Epithelial cell of proximal tubule (primary cell): ENCODE data around the gene ZNF214. TPM values are rescaled to one million over a fixed set of nuclear protein-coding genes. Genes with fewer than 3 reads are reported as not detected.
"Not testable (repeated sequence)": the region's sequence is repeated elsewhere in the genome, so short reads cannot be mapped to it uniquely, and the experiment has no call there.

Source experiments
- DNase-seq: peaks from one replicate; pipeline ENCODE4 v3.0.0-alpha.2; 2011; ENCODE audit warnings: low read depth
- H3K4me3 ChIP-seq: 2 replicates; pipeline ENCODE4 v1.5.1; 2011; ENCODE audit warnings: low read depth, mild to moderate bottlenecking, low read length
- CTCF ChIP-seq: conservative IDR thresholded peaks from 2 replicates; pipeline ENCODE4 v1.5.1; 2012; ENCODE audit warnings: low read depth, mild to moderate bottlenecking, low read length
- total RNA-seq: library from RNA; depleted of rRNA; stranded (reverse); fragments of >200 nt; gene quantifications from 2 replicates; pipeline ENCODE4 v1.2.3, GENCODE V29; 2015

The ZNF214 gene
- total RNA-seq, 1 donor from 2014 or later = 1.5 TPM

- no peak for DNase-seq
- TF ChIP-seq CTCF = no peak
These were observed 57.5 kb downstream of the ZNF214 start for GRCh38 chr11:6962673-6963072.

DNA sequence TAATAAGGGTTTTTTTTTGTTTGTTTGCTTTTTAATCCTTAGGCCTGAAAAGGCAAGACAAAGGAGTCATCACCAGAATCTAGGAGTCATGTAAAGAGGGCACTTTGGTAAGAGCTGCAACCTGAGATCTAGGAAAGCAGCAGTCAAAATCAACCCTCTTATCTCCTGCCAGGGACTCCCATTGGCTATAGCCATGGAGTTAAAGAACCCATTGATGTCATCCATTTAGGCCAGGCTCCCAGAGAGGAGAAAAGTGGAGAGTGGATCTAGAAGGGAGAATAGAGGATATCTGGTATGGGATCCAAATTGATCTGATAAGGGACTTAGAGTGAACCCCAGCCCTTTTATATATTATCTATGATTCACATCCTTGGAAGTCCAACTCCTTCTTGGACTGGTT is 58.0 kb downstream of the ZNF214 start:
- TF ChIP-seq CTCF = no peak
- no peak overlapping the region for H3K4me3 ChIP-seq
- DNase-seq = no peak

More at GRCh38 chr11:6962673-6963072, 57.5 kb downstream of the ZNF214 start:
- no peak overlapping the region for H3K4me3 ChIP-seq

- not testable (repeated sequence) for H3K4me3 ChIP-seq, DNase-seq
These were observed 65.9 kb downstream of the ZNF214 start for GRCh38 chr11:6954248-6954647.

Other genes starting within 250 kb of the ZNF214 start
- 0.14 TPM in 1 of 2 replicates, not detected in the other for gene OR2AG2, start 248.4 kb downstream of the ZNF214 start, total RNA-seq
- gene OR2AG1, start 237.3 kb downstream of the ZNF214 start, total RNA-seq = not detected in 2 replicates
- 0.07 TPM in 1 of 2 replicates, not detected in the other for gene OR6A2, start 220.7 kb downstream of the ZNF214 start, total RNA-seq
- not detected in 2 replicates for gene OR10A5, start 174.7 kb downstream of the ZNF214 start, total RNA-seq
- gene OR10A2, start 157.3 kb downstream of the ZNF214 start, total RNA-seq = not detected in 2 replicates
- not detected in 2 replicates for gene OR10A4, start 143.7 kb downstream of the ZNF214 start, total RNA-seq
- 0.35 TPM in 1 of 2 replicates, not detected in the other for gene OR2D2, start 127.8 kb downstream of the ZNF214 start, total RNA-seq
- not detected in 2 replicates for gene OR2D3, start 99.3 kb downstream of the ZNF214 start, total RNA-seq
- gene ZNF215, start 93.9 kb downstream of the ZNF214 start, total RNA-seq = 2.8 and 5.6 TPM in 2 replicates
- gene NLRP14, start 133 bp upstream of the ZNF214 start, total RNA-seq = 0.23 TPM in 1 of 2 replicates, not detected in the other
- 0.14 TPM in 1 of 2 replicates, not detected in the other for gene RBMXL2, start 68.7 kb upstream of the ZNF214 start, total RNA-seq
- gene SYT9, start 231.6 kb upstream of the ZNF214 start, total RNA-seq = 0.29 and 0.46 TPM in 2 replicates